Measurements from ENCODE around the gene USP49.

USP49 gene

GRCh38 chr6:41823178-41823577 lies 72.0 kb downstream of the USP49 start:
- H3K4me3 ChIP-seq (ENCODE audit: low read length) = no peak overlapping the region
- no peak for DNase-seq (ENCODE audit: low read depth)
- TF ChIP-seq CTCF (conservative IDR thresholded peaks at IDR 0.05; ENCODE audit: low read length) = no peak

- no peak overlapping the region for H3K4me3 ChIP-seq (ENCODE audit: low read length)
- no peak for TF ChIP-seq CTCF (conservative IDR thresholded peaks at IDR 0.05; ENCODE audit: low read length)
- no peak for DNase-seq (ENCODE audit: low read depth)
Measured at GRCh38 chr6:41822021-41822420, 73.2 kb downstream of the USP49 start.

GRCh38 chr6:41821266-41821665 lies 73.9 kb downstream of the USP49 start:
- no peak for TF ChIP-seq CTCF (conservative IDR thresholded peaks at IDR 0.05; ENCODE audit: low read length)
- DNase-seq (ENCODE audit: low read depth) = no peak
- no peak overlapping the region for H3K4me3 ChIP-seq (ENCODE audit: low read length)

- DNase-seq (ENCODE audit: low read depth) = no peak
- TF ChIP-seq CTCF (conservative IDR thresholded peaks at IDR 0.05; ENCODE audit: low read length) = no peak
- H3K4me3 ChIP-seq (ENCODE audit: low read length) = no peak overlapping the region
Measured at GRCh38 chr6:41818271-41819054, 76.7 kb downstream of the USP49 start.

- no peak for DNase-seq (ENCODE audit: low read depth)
- no peak for TF ChIP-seq CTCF (conservative IDR thresholded peaks at IDR 0.05; ENCODE audit: low read length)
- no peak overlapping the region for H3K4me3 ChIP-seq (ENCODE audit: low read length)
Measured at GRCh38 chr6:41815587-41815986, 79.6 kb downstream of the USP49 start.

- no peak for DNase-seq (ENCODE audit: low read depth)
- H3K4me3 ChIP-seq (ENCODE audit: low read length) = no peak overlapping the region
- no peak for TF ChIP-seq CTCF (conservative IDR thresholded peaks at IDR 0.05; ENCODE audit: low read length)
Measured at GRCh38 chr6:41814629-41815028, 80.5 kb downstream of the USP49 start.

GRCh38 chr6:41813956-41814355 lies 81.2 kb downstream of the USP49 start:
- DNase-seq (ENCODE audit: low read depth) = no peak
- H3K4me3 ChIP-seq (ENCODE audit: low read length) = no peak overlapping the region
- no peak for TF ChIP-seq CTCF (conservative IDR thresholded peaks at IDR 0.05; ENCODE audit: low read length)

All from AG10803 (cell line).